MM.1S (cell line): ENCODE data around the gene EHBP1L1.

Experiments used
- CTCF ChIP-seq: fragments of 300-600 bp; sonication (generic); IDR thresholded peaks from 2 replicates; pipeline ENCODE4 v1.5.1; 2016; ENCODE audit warnings: antibody characterized with exemption, low read length, mixed read lengths
- EZH2 ChIP-seq: fragments of 300-600 bp; sonication (generic); optimal IDR thresholded peaks from 2 replicates; pipeline ENCODE3; 2017; ENCODE audit warnings: low read depth, mild to moderate bottlenecking, antibody characterized with exemption, low read length, mixed read lengths

GRCh38 chr11:65610404-65610803, 34.6 kb downstream of the EHBP1L1 start:
- TF ChIP-seq CTCF, result no peak
- no peak for TF ChIP-seq EZH2
